HCT116 (cell line): ENCODE measurements around the gene RPS6KA1. TPM values are rescaled to one million over a fixed set of nuclear protein-coding genes. Genes with fewer than 3 reads are reported as not detected.

ENCODE experiments used
- ATAC-seq: fragments of 200-7000 bp; cut with Tn5 transposase; 2 replicates; pipeline ENCODE4 v1.9.1; 2020; ENCODE audit warnings: mild to moderate bottlenecking, moderate library complexity
- BruUV-seq: library from RNA; stranded (reverse); fragments of 400-500 nt; replicated peaks from 2 replicates; lab custom pipeline; 2021; lab: Mats Ljungman, UMichigan
- CTCF ChIA-PET: fragments of 300-600 bp; sonication (Branson Sonifier 250); formaldehyde crosslinking; loops from one replicate; lab custom pipeline; 2021; ENCODE audit warnings: antibody characterized with exemption; lab: Charles Lee
- POLR2A ChIA-PET: fragments of 300-600, 350-600 bp; sonication (Branson Sonifier 250); formaldehyde crosslinking; loops from one replicate; lab custom pipeline; 2021; ENCODE audit warnings: antibody characterized with exemption; lab: Charles Lee
- RAD21 ChIA-PET, 2 experiments: fragments of 300-600 bp; sonication (Branson Sonifier 250); formaldehyde crosslinking; loops; one replicate each; lab custom pipeline; 2023; ENCODE audit warnings: low total read pairs in 2 of 2; ENCODE audit not compliant: uncharacterized antibody in 2 of 2, unreplicated experiment in 2 of 2, low non-redundant PET in 1 of 2; lab: Charles Lee
- DNase-seq: peaks from one replicate; pipeline ENCODE4 v3.0.0-alpha.2; 2010; ENCODE audit warnings: low read depth, low spot score
- H2AFZ ChIP-seq: fragments of 200-600 bp; shearing (Covaris generic), sonication (generic); 2 replicates; pipeline ENCODE4 v1.6.1; 2017; ENCODE audit warnings: low read depth, mixed run types, mixed read lengths, antibody characterized with exemption, low read length; ENCODE audit not compliant: poor library complexity, severe bottlenecking
- H3K27ac ChIP-seq: 2 replicates; pipeline ENCODE4 v1.5.1; 2012; ENCODE audit warnings: low read depth, low read length
- H3K27me3 ChIP-seq: fragments of 200-600 bp; sonication (generic); 2 replicates; pipeline ENCODE4 v1.6.1; 2016; ENCODE audit warnings: mixed run types, low read length, mixed read lengths; ENCODE audit not compliant: insufficient read depth
- H3K36me3 ChIP-seq, 2 experiments: fragments of 200-500 bp in 1 of 2; fragments of 200-600 bp in 1 of 2; sonication (Bioruptor generic) in 1 of 2; sonication (generic) in 1 of 2; 2 replicates each; pipeline versions ENCODE4 v1.5.1 to v1.6.1; 2014 to 2016; ENCODE audit warnings: low read length in 2 of 2, inconsistent platforms in 1 of 2, mixed read lengths in 1 of 2, mixed run types in 1 of 2; ENCODE audit not compliant: insufficient read depth in 2 of 2, control insufficient read depth in 1 of 2
- H3K4me1 ChIP-seq, 2 experiments: fragments of 200-600 bp in 1 of 2; sonication (generic) in 1 of 2; 2 replicates each; pipeline versions ENCODE4 v1.5.1 to v1.6.1; 2012 to 2017; ENCODE audit warnings: low read length in 2 of 2, inconsistent platforms in 1 of 2, mild to moderate bottlenecking in 1 of 2, mixed read lengths in 1 of 2, mixed run types in 1 of 2, moderate library complexity in 1 of 2; ENCODE audit not compliant: insufficient read depth in 2 of 2, control insufficient read depth in 1 of 2
- H3K4me2 ChIP-seq: fragments of 200-600 bp; sonication (generic); 2 replicates; pipeline ENCODE4 v1.6.1; 2017; ENCODE audit warnings: mixed run types, low read length, mixed read lengths
- H3K4me3 ChIP-seq, 2 experiments: fragments of 200-600 bp in 1 of 2; sonication (generic) in 1 of 2; replicated peaks in 1 of 2; 2 replicates each; pipeline ENCODE4 v1.5.1; 2011 to 2016; ENCODE audit warnings: low read length in 2 of 2, control low read depth in 1 of 2, low read depth in 1 of 2, mild to moderate bottlenecking in 1 of 2, mixed read lengths in 1 of 2, mixed run types in 1 of 2
- H3K79me2 ChIP-seq: fragments of 200-600 bp; sonication (generic); 2 replicates; pipeline ENCODE4 v1.6.1; 2017; ENCODE audit warnings: mild to moderate bottlenecking, mixed run types, low read length, moderate library complexity, mixed read lengths; ENCODE audit not compliant: insufficient read depth
- H3K9ac ChIP-seq: fragments of 200-600 bp; sonication (generic); 2 replicates; pipeline ENCODE4 v1.6.1; 2016; ENCODE audit warnings: low read length, mixed read lengths
- H3K9me2 ChIP-seq: fragments of 200-600 bp; sonication (generic), shearing (Covaris generic); 2 replicates; pipeline ENCODE4 v1.6.1; 2017; ENCODE audit warnings: mixed run types, mild to moderate bottlenecking, moderate library complexity; ENCODE audit not compliant: insufficient read depth
- H3K9me3 ChIP-seq, 2 experiments: fragments of 200-500 bp in 1 of 2; fragments of 200-600 bp in 1 of 2; sonication (Bioruptor generic) in 1 of 2; sonication (generic) in 1 of 2; 2 replicates each; pipeline ENCODE4 v1.6.1; 2014 to 2017; ENCODE audit warnings: low read length in 2 of 2, mixed read lengths in 2 of 2, inconsistent platforms in 1 of 2, low read depth in 1 of 2, mild to moderate bottlenecking in 1 of 2, mixed run types in 1 of 2, moderate library complexity in 1 of 2; ENCODE audit not compliant: control insufficient read depth in 1 of 2, insufficient read depth in 1 of 2
- H4K20me1 ChIP-seq: fragments of 200-600 bp; sonication (generic), shearing (Covaris generic); 2 replicates; pipeline ENCODE4 v1.6.1; 2017; ENCODE audit warnings: mixed run types, mild to moderate bottlenecking, moderate library complexity; ENCODE audit not compliant: insufficient read depth
- ATF3 ChIP-seq: IDR thresholded peaks from 2 replicates; pipeline ENCODE4 v1.6.1; 2012
- CBX3 ChIP-seq: IDR thresholded peaks from 2 replicates; pipeline ENCODE4 v1.6.1; 2012; ENCODE audit warnings: low read depth
- CEBPB ChIP-seq: IDR thresholded peaks from 2 replicates; pipeline ENCODE4 v1.6.1; 2012; ENCODE audit warnings: low read depth
- EGR1 ChIP-seq: IDR thresholded peaks from 2 replicates; pipeline ENCODE4 v1.6.1; 2012; ENCODE audit warnings: low read depth
- ELF1 ChIP-seq: IDR thresholded peaks from 2 replicates; pipeline ENCODE4 v1.6.1; 2012; ENCODE audit warnings: low read depth, borderline replicate concordance
- EZH2 ChIP-seq: fragments of 200-600 bp; sonication (generic); IDR thresholded peaks from 2 replicates; pipeline ENCODE4 v1.6.1; 2017; ENCODE audit warnings: antibody characterized with exemption, mixed run types
- EZH2phosphoT487 ChIP-seq: fragments of 200-600 bp; IDR thresholded peaks from 2 replicates; pipeline ENCODE4 v1.6.1; 2018; ENCODE audit warnings: antibody characterized with exemption, borderline replicate concordance
- FOSL1 ChIP-seq: IDR thresholded peaks from 2 replicates; pipeline ENCODE4 v1.6.1; 2012; ENCODE audit warnings: low read depth
- JUND ChIP-seq: IDR thresholded peaks from 2 replicates; pipeline ENCODE4 v1.6.1; 2012
- MAX ChIP-seq: IDR thresholded peaks from 2 replicates; pipeline ENCODE4 v1.6.1; 2012
- POLR2A ChIP-seq: IDR thresholded peaks from 2 replicates; pipeline ENCODE4 v1.7.0; 2011; ENCODE audit warnings: borderline replicate concordance; ENCODE audit not compliant: insufficient read depth, insufficient read length; ENCODE audit errors: extremely low read depth
- POLR2AphosphoS5 ChIP-seq: IDR thresholded peaks from 2 replicates; pipeline ENCODE4 v1.6.1; 2011; ENCODE audit warnings: mild to moderate bottlenecking, low read depth, low read length, moderate library complexity
- RAD21 ChIP-seq: IDR thresholded peaks from 2 replicates; pipeline ENCODE4 v1.6.1; 2012; ENCODE audit warnings: low read depth, mild to moderate bottlenecking
- REST ChIP-seq: IDR thresholded peaks from 2 replicates; pipeline ENCODE4 v1.6.1; 2012; ENCODE audit warnings: low read depth
- SIN3A ChIP-seq: IDR thresholded peaks from 2 replicates; pipeline ENCODE4 v1.6.1; 2012; ENCODE audit warnings: low read depth
- SRF ChIP-seq: IDR thresholded peaks from 2 replicates; pipeline ENCODE4 v1.6.1; 2012; ENCODE audit warnings: low read depth
- TCF7L2 ChIP-seq: IDR thresholded peaks from 2 replicates; pipeline ENCODE4 v1.7.0; 2011; ENCODE audit warnings: borderline replicate concordance, inconsistent platforms; ENCODE audit not compliant: insufficient read depth, insufficient read length; ENCODE audit errors: extremely low read depth
- YY1 ChIP-seq: IDR thresholded peaks from 2 replicates; pipeline ENCODE4 v1.6.1; 2011; ENCODE audit warnings: low read length, low read depth, moderate library complexity, mild to moderate bottlenecking; ENCODE audit not compliant: insufficient replicate concordance; ENCODE audit errors: extremely low read depth
- ZFX ChIP-seq: fragments of 450-650 bp; IDR thresholded peaks from 2 replicates; pipeline ENCODE4 v1.6.1; 2017
- ZNF274 ChIP-seq: fragments of 200-500 bp; sonication (Bioruptor generic); IDR thresholded peaks from 2 replicates; pipeline ENCODE4 v1.6.1; 2014; ENCODE audit warnings: mild to moderate bottlenecking, low read depth, low read length, inconsistent platforms
- intact Hi-C: fragments of 100-400 bp; cut with micrococcal nuclease; formaldehyde crosslinking; loops from 2 replicates; pipeline ENCODE4 v1.10.0; 2022
- total RNA-seq: library from RNA; stranded (reverse); gene quantifications from one replicate; pipeline ENCODE4 v1.2.1, GENCODE V29; 2021; ENCODE audit not compliant: unreplicated experiment

Gene RPS6KA1
- total RNA-seq, 1 experiment from 2014 or later: 47.0 TPM

GRCh38 chr1:26546819-26547218 is 17.3 kb downstream of the RPS6KA1 start:
- CTCF ChIA-PET: interaction anchor here (1.4 kb wide), 1 partner anchor 9 kb away, joined by 4 read pairs; no protein-coding TSS in a partner anchor
- Histone ChIP-seq H3K9me3 (no peaks in the 10 kb centered on the region), H3K4me3 (no peak overlapping the region), H3K4me1 (no peaks in the 10 kb centered on the region), H2AFZ (no peak overlapping the region), H3K9me2 (no peaks in the 10 kb centered on the region), H3K36me3 (peaks cover 0 to 6% of the 10 kb centered on the region in 2 experiments; a peak in 3 of 4 replicates), H3K27me3 (no peaks in the 10 kb centered on the region), H4K20me1 (no peaks in the 10 kb centered on the region), H3K27ac (no peak overlapping the region), H3K79me2 (no peaks in the 10 kb centered on the region), H3K9ac (no peak overlapping the region), H3K4me2 (no peak overlapping the region)
- DNase-seq (no peak), ATAC-seq (no peak)
- no TSS peak for BruUV-seq
- POLR2A ChIA-PET: no interaction called here
- intact Hi-C loops: no loop called here
- TF ChIP-seq EZH2phosphoT487 (no peak), EGR1 (no peak), POLR2AphosphoS5 (no peak), CEBPB (no peak), TCF7L2 (no peak)
- RAD21 ChIA-PET: no interaction called here

- no peaks in the 10 kb centered on the region for H3K79me2 ChIP-seq
- DNase-seq: no peak
- no peaks in the 10 kb centered on the region for H3K4me1 ChIP-seq
- H3K4me3 ChIP-seq: no peak overlapping the region
- no peak overlapping the region for H3K4me2 ChIP-seq
- intact Hi-C loops: no loop called here
- no peaks in the 10 kb centered on the region for H3K9me3 ChIP-seq
- H3K27ac ChIP-seq: no peak overlapping the region
- CTCF ChIA-PET: interaction anchor here (1.2 kb wide), 1 partner anchor 10 kb away, joined by 3 read pairs; no protein-coding TSS in a partner anchor
- no peak overlapping the region for H3K9ac ChIP-seq
- TSS peak; percentile 49 for BruUV-seq
- H3K27me3 ChIP-seq: no peaks in the 10 kb centered on the region
- no peak for ATAC-seq
- RAD21 ChIA-PET: no interaction called here
- POLR2A ChIA-PET: no interaction called here
- no peak for TF ChIP-seq JUND
- no peak for TF ChIP-seq YY1
- no peak for TF ChIP-seq EGR1
- TF ChIP-seq TCF7L2: no peak
- no peak for TF ChIP-seq REST
- TF ChIP-seq ATF3: no peak
- TF ChIP-seq CBX3: no peak
- TF ChIP-seq FOSL1: no peak
- TF ChIP-seq ELF1: no peak
- TF ChIP-seq MAX: no peak
- TF ChIP-seq CEBPB: no peak
- no peak for TF ChIP-seq SRF
- TF ChIP-seq RAD21: no peak
- no peak for TF ChIP-seq POLR2A
- TF ChIP-seq EZH2: no peak
- TF ChIP-seq ZFX: no peak
- no peak for TF ChIP-seq ZNF274
- no peak for TF ChIP-seq EZH2phosphoT487
- TF ChIP-seq SIN3A: no peak
- no peaks in the 10 kb centered on the region for H4K20me1 ChIP-seq
- peaks cover 6 to 14% of the 10 kb centered on the region in 2 experiments; a peak in 3 of 4 replicates for H3K36me3 ChIP-seq
- no peak overlapping the region for H2AFZ ChIP-seq
- H3K9me2 ChIP-seq: no peaks in the 10 kb centered on the region
Measured at GRCh38 chr1:26548841-26549240, 19.3 kb downstream of the RPS6KA1 start.
